GM12878 (cell line): ENCODE measurements around the gene ADGRA3.

Experiments
- ASH2L ChIP-seq: fragments of 300-600, 200-600 bp; sonication (generic); IDR thresholded peaks from 2 replicates; pipeline ENCODE4 v1.6.1; 2017; ENCODE audit warnings: low read depth, mild to moderate bottlenecking, borderline replicate concordance
- CHD4 ChIP-seq: fragments of 200-600 bp; sonication (generic); IDR thresholded peaks from 2 replicates; pipeline ENCODE4 v1.6.1; 2016; ENCODE audit warnings: mild to moderate bottlenecking
- POLR2AphosphoS5 ChIP-seq: IDR thresholded peaks from 2 replicates; pipeline ENCODE4 v1.6.1; 2011; ENCODE audit warnings: mild to moderate bottlenecking, low read length, inconsistent platforms
- SMC3 ChIP-seq: IDR thresholded peaks from 2 replicates; pipeline ENCODE4 v1.6.1; 2011; ENCODE audit warnings: low read length, improper control_type of control experiment, borderline replicate concordance

DNA sequence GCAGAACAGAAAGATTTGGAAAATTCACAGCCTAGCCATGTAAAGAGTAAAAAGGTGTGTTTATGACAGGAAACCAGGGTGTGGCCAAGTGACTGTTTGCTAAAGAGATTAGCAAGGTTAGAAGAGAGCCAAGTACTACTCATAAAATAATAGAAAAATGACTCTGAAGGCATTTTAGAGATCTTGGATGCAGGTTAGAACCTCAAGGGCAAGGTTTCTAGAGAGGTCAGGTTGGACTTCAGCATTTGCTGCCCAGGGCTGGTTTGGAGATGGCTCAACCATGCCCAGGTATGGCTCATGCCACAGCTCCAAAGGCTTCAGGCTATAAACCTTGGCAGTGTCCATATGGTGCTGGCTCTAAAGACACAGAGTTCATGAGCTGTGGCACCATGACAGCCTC, 40.6 kb upstream of the ADGRA3 start:
- no peak for TF ChIP-seq POLR2AphosphoS5
- no peak for TF ChIP-seq SMC3
- no peak for TF ChIP-seq ASH2L
- TF ChIP-seq CHD4 = no peak
